WERI-Rb-1 (cell line): ENCODE data around the gene MT1X.

Experiments used
- DNase-seq: peaks from one replicate; pipeline ENCODE4 v3.0.0-alpha.2; 2020
- H3K27ac ChIP-seq: fragments of 250-450 bp; sonication (Bioruptor Pico); 2 replicates; pipeline ENCODE4 v1.5.1; 2020; ENCODE audit warnings: mild to moderate bottlenecking, moderate library complexity
- H3K27me3 ChIP-seq: fragments of 250-450 bp; sonication (Bioruptor Pico); 2 replicates; pipeline ENCODE4 v1.5.1; 2021; ENCODE audit warnings: mild to moderate bottlenecking, low read depth, moderate library complexity; ENCODE audit not compliant: insufficient read depth, severe bottlenecking
- H3K36me3 ChIP-seq: fragments of 250-450 bp; sonication (Bioruptor Pico); 2 replicates; pipeline ENCODE4 v1.5.1; 2020; ENCODE audit warnings: mild to moderate bottlenecking, moderate library complexity
- H3K4me3 ChIP-seq: 2 replicates; pipeline ENCODE4 v1.5.1; 2011; ENCODE audit warnings: low read depth, mild to moderate bottlenecking, control low read depth, low read length
- H3K9me3 ChIP-seq: fragments of 250-450 bp; sonication (Bioruptor Pico); 2 replicates; pipeline ENCODE4 v1.5.1; 2021; ENCODE audit warnings: mild to moderate bottlenecking, moderate library complexity; ENCODE audit not compliant: severe bottlenecking
- CTCF ChIP-seq: IDR thresholded peaks from 2 replicates; pipeline ENCODE4 v1.5.1; 2011; ENCODE audit warnings: low read depth, mild to moderate bottlenecking, control low read depth, inconsistent platforms, low read length

Gene MT1X

GRCh38 chr16:56686758-56687157 is 4.5 kb downstream of the MT1X start:
- no peak for DNase-seq
- H3K27me3 ChIP-seq: no peaks in the 10 kb centered on the region
- no peaks in the 10 kb centered on the region for H3K36me3 ChIP-seq
- no peak overlapping the region for H3K4me3 ChIP-seq
- no peak overlapping the region for H3K27ac ChIP-seq
- TF ChIP-seq CTCF: no peak
- H3K9me3 ChIP-seq: no peaks in the 10 kb centered on the region

DNA sequence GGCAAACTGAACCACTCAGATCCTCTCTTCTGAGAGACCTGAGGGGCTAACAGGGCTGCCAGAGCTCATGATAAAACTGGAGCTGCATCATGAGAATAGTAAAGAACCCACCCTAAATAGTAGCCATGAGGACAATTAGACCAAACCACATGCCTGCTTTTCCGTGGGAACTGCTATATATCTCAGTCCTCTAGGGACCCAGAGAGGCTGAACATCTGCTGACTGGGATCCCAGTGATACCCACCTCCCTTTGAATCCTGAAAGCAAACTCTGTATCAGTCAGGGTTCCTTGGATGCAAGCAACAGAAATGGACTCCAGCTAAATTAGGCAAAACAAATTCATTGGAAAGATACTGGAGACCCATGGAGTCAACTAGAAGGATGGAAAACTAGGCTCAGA is 6.5 kb downstream of the MT1X start:
- TF ChIP-seq CTCF: peak; percentile 12; the same call in 1 of the 2 replicates
- Histone ChIP-seq H3K27ac (no peak overlapping the region), H3K36me3 (no peaks in the 10 kb centered on the region), H3K4me3 (no peak overlapping the region), H3K9me3 (no peaks in the 10 kb centered on the region), H3K27me3 (no peaks in the 10 kb centered on the region)
- no peak for DNase-seq

DNA sequence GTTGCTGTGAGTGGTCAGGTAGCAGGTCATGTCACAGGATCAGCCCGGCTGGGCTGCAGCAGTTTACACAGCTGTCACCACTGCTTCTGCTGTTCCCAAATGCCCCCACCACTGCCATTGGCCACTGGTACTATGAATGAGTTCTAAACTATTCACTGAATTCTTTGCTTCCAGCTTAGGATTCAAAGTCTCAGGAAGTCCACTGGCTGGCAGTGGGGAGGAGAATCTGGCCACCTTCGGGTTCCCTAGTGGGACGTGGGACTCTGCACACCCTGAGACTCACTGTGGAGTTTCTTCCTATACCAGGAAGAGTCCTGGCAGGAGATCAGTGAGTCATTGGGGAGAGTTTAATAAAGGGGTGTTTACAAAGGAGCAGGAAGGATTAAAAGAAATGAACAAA is 6.9 kb downstream of the MT1X start:
- H3K9me3 ChIP-seq: no peaks in the 10 kb centered on the region
- no peaks in the 10 kb centered on the region for H3K27me3 ChIP-seq
- no peak for DNase-seq
- H3K27ac ChIP-seq: no peak overlapping the region
- no peak for TF ChIP-seq CTCF
- H3K4me3 ChIP-seq: no peak overlapping the region
- H3K36me3 ChIP-seq: no peaks in the 10 kb centered on the region

DNA sequence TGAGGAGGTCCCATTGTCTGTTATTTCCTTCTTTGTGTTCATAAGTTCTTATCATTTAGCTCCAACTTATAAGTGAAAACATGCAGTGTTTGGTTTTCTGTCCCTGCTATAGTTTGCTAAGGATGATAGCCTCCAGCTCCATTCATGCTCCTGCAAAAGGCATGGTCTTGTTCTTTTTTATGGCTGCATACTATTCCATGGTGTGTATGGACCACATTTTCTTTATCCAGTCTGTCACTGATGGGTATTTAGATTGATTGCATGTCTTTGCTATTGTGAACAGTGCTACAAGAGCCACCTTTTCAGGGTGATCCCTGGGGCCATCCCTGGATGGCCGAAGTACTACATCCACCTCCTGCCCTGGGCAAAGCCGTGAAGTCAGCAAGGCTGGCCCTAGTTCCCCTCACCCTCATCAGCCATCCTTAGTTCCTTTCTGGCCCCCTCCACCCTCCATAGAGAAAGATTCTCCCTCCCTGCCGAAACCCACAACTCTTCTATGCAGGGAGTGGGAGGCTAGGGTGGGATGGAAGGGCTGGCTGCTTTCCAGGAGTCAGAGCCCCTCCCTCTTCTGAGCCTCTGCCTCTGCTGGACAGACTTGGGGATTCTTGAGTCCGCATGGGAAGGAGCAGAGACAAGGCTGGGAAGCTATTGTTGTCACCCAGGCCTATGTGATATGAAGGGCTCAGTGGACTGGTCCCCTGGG is 8.3 kb downstream of the MT1X start:
- no peak for TF ChIP-seq CTCF
- Histone ChIP-seq H3K4me3 (no peak overlapping the region), H3K36me3 (no peaks in the 10 kb centered on the region), H3K27ac (no peak overlapping the region), H3K9me3 (no peaks in the 10 kb centered on the region), H3K27me3 (no peaks in the 10 kb centered on the region)
- no peak for DNase-seq

DNA sequence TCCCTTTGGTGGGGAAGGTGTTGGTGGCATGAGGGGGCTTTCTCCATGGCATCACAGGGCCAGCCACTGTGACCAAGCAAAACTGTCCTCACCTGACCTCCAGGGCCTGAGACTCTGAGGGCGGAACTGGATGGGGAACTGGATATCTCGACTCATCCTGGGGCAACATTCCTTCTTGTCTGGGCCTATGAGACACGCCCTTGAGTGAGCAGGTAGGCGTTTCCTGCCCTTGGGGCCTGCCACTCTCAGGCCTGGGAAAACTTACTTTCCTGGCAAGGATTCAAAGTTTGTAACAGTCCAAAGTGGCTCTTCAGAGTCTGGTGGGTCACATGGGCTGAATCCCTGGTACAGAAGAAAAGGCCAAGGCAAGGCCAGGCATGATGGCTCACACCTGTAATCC is 9.6 kb downstream of the MT1X start:
- H3K36me3 ChIP-seq: no peaks in the 10 kb centered on the region
- H3K27ac ChIP-seq: no peak overlapping the region
- no peaks in the 10 kb centered on the region for H3K9me3 ChIP-seq
- TF ChIP-seq CTCF: no peak
- H3K27me3 ChIP-seq: no peaks in the 10 kb centered on the region
- no peak overlapping the region for H3K4me3 ChIP-seq
- DNase-seq: no peak

DNA sequence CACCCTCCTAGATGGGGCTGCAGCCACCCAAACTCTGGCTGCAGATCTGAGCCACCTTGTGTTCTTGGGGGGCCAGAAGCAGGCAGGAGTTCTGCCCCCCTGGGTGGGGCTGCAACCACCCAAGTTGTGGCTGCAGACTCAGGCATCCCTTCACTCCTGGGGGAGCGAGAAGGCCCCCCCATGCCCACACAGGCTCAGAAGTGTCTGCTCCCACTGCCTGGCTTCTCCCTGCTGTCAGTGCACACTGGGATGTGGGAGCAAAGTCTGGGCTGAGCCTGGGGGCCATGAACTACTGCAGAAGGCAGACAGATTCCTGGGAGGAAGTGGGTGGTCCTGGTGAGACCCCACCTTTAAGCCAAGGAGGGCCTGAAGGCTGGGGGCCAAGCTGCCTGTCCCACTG is 13.0 kb downstream of the MT1X start:
- no peak for TF ChIP-seq CTCF
- DNase-seq: no peak
- Histone ChIP-seq H3K4me3 (no peak overlapping the region), H3K36me3 (no peaks in the 10 kb centered on the region), H3K27me3 (no peaks in the 10 kb centered on the region), H3K27ac (no peak overlapping the region), H3K9me3 (peaks cover 5% of the 10 kb centered on the region)
